Stimulated activated CD8-positive, alpha-beta memory T cell treated with anti-CD3 and anti-CD28 coated beads, Interleukin-4, amount 100 ng/mL, for 4 hours (primary cell): ENCODE results near the gene RAB33B.

Experiments
- DNase-seq, 2 donors: peaks; one replicate each; pipeline ENCODE4 v3.0.0-alpha.2; 2020; ENCODE audit warnings: low read depth in 2 of 2, low spot score in 1 of 2

The RAB33B gene

GRCh38 chr4:139503622-139504166, 49.8 kb downstream of the RAB33B start:
- no peak for DNase-seq

GRCh38 chr4:139506774-139507173, 52.9 kb downstream of the RAB33B start:
- no peak for DNase-seq

- no peak for DNase-seq
Observed at GRCh38 chr4:139508581-139509237, 54.8 kb downstream of the RAB33B start.

GRCh38 chr4:139509727-139510410, 55.9 kb downstream of the RAB33B start:
- no peak for DNase-seq

GRCh38 chr4:139511320-139511719, 57.4 kb downstream of the RAB33B start:
- no peak for DNase-seq

GRCh38 chr4:139514382-139515059, 60.6 kb downstream of the RAB33B start:
- no peak for DNase-seq

- DNase-seq = no peak
Observed at GRCh38 chr4:139515531-139515958, 61.6 kb downstream of the RAB33B start.

- no peak for DNase-seq
Observed at GRCh38 chr4:139521754-139522401, 68.0 kb downstream of the RAB33B start.

GRCh38 chr4:139522457-139522856, 68.5 kb downstream of the RAB33B start:
- DNase-seq = no peak

GRCh38 chr4:139523076-139523475, 69.2 kb downstream of the RAB33B start:
- DNase-seq = no peak

- no peak for DNase-seq
Observed at GRCh38 chr4:139524062-139524631, 70.2 kb downstream of the RAB33B start.

- DNase-seq = no peak
Observed at GRCh38 chr4:139525414-139525813, 71.5 kb downstream of the RAB33B start.
